HCT116 (cell line): ENCODE data around the gene PIWIL4. TPM values are rescaled to one million over a fixed set of nuclear protein-coding genes. Genes with fewer than 3 reads are reported as not detected.

Experiments used
- ATAC-seq: fragments of 200-7000 bp; cut with Tn5 transposase; 2 replicates; pipeline ENCODE4 v1.9.1; 2020; ENCODE audit warnings: mild to moderate bottlenecking, moderate library complexity
- BruUV-seq: library from RNA; stranded (reverse); fragments of 400-500 nt; replicated peaks from 2 replicates; lab custom pipeline; 2021; lab: Mats Ljungman, UMichigan
- CTCF ChIA-PET: fragments of 300-600 bp; sonication (Branson Sonifier 250); formaldehyde crosslinking; loops from one replicate; lab custom pipeline; 2021; ENCODE audit warnings: antibody characterized with exemption; lab: Charles Lee
- POLR2A ChIA-PET: fragments of 300-600, 350-600 bp; sonication (Branson Sonifier 250); formaldehyde crosslinking; loops from one replicate; lab custom pipeline; 2021; ENCODE audit warnings: antibody characterized with exemption; lab: Charles Lee
- RAD21 ChIA-PET, 2 experiments: fragments of 300-600 bp; sonication (Branson Sonifier 250); formaldehyde crosslinking; loops; one replicate each; lab custom pipeline; 2023; ENCODE audit warnings: low total read pairs in 2 of 2; ENCODE audit not compliant: uncharacterized antibody in 2 of 2, unreplicated experiment in 2 of 2, low non-redundant PET in 1 of 2; lab: Charles Lee
- DNase-seq: peaks from one replicate; pipeline ENCODE4 v3.0.0-alpha.2; 2010; ENCODE audit warnings: low read depth, low spot score
- H2AFZ ChIP-seq: fragments of 200-600 bp; shearing (Covaris generic), sonication (generic); 2 replicates; pipeline ENCODE4 v1.6.1; 2017; ENCODE audit warnings: low read depth, mixed run types, mixed read lengths, antibody characterized with exemption, low read length; ENCODE audit not compliant: poor library complexity, severe bottlenecking
- H3K27ac ChIP-seq: 2 replicates; pipeline ENCODE4 v1.5.1; 2012; ENCODE audit warnings: low read depth, low read length
- H3K27me3 ChIP-seq: fragments of 200-600 bp; sonication (generic); 2 replicates; pipeline ENCODE4 v1.6.1; 2016; ENCODE audit warnings: mixed run types, low read length, mixed read lengths; ENCODE audit not compliant: insufficient read depth
- H3K36me3 ChIP-seq, 2 experiments: fragments of 200-500 bp in 1 of 2; fragments of 200-600 bp in 1 of 2; sonication (Bioruptor generic) in 1 of 2; sonication (generic) in 1 of 2; 2 replicates each; pipeline versions ENCODE4 v1.5.1 to v1.6.1; 2014 to 2016; ENCODE audit warnings: low read length in 2 of 2, inconsistent platforms in 1 of 2, mixed read lengths in 1 of 2, mixed run types in 1 of 2; ENCODE audit not compliant: insufficient read depth in 2 of 2, control insufficient read depth in 1 of 2
- H3K4me1 ChIP-seq, 2 experiments: fragments of 200-600 bp in 1 of 2; sonication (generic) in 1 of 2; 2 replicates each; pipeline versions ENCODE4 v1.5.1 to v1.6.1; 2012 to 2017; ENCODE audit warnings: low read length in 2 of 2, inconsistent platforms in 1 of 2, mild to moderate bottlenecking in 1 of 2, mixed read lengths in 1 of 2, mixed run types in 1 of 2, moderate library complexity in 1 of 2; ENCODE audit not compliant: insufficient read depth in 2 of 2, control insufficient read depth in 1 of 2
- H3K4me2 ChIP-seq: fragments of 200-600 bp; sonication (generic); 2 replicates; pipeline ENCODE4 v1.6.1; 2017; ENCODE audit warnings: mixed run types, low read length, mixed read lengths
- H3K4me3 ChIP-seq, 2 experiments: fragments of 200-600 bp in 1 of 2; sonication (generic) in 1 of 2; replicated peaks in 1 of 2; 2 replicates each; pipeline ENCODE4 v1.5.1; 2011 to 2016; ENCODE audit warnings: low read length in 2 of 2, control low read depth in 1 of 2, low read depth in 1 of 2, mild to moderate bottlenecking in 1 of 2, mixed read lengths in 1 of 2, mixed run types in 1 of 2
- H3K79me2 ChIP-seq: fragments of 200-600 bp; sonication (generic); 2 replicates; pipeline ENCODE4 v1.6.1; 2017; ENCODE audit warnings: mild to moderate bottlenecking, mixed run types, low read length, moderate library complexity, mixed read lengths; ENCODE audit not compliant: insufficient read depth
- H3K9ac ChIP-seq: fragments of 200-600 bp; sonication (generic); 2 replicates; pipeline ENCODE4 v1.6.1; 2016; ENCODE audit warnings: low read length, mixed read lengths
- H3K9me2 ChIP-seq: fragments of 200-600 bp; sonication (generic), shearing (Covaris generic); 2 replicates; pipeline ENCODE4 v1.6.1; 2017; ENCODE audit warnings: mixed run types, mild to moderate bottlenecking, moderate library complexity; ENCODE audit not compliant: insufficient read depth
- H3K9me3 ChIP-seq, 2 experiments: fragments of 200-500 bp in 1 of 2; fragments of 200-600 bp in 1 of 2; sonication (Bioruptor generic) in 1 of 2; sonication (generic) in 1 of 2; 2 replicates each; pipeline ENCODE4 v1.6.1; 2014 to 2017; ENCODE audit warnings: low read length in 2 of 2, mixed read lengths in 2 of 2, inconsistent platforms in 1 of 2, low read depth in 1 of 2, mild to moderate bottlenecking in 1 of 2, mixed run types in 1 of 2, moderate library complexity in 1 of 2; ENCODE audit not compliant: control insufficient read depth in 1 of 2, insufficient read depth in 1 of 2
- H4K20me1 ChIP-seq: fragments of 200-600 bp; sonication (generic), shearing (Covaris generic); 2 replicates; pipeline ENCODE4 v1.6.1; 2017; ENCODE audit warnings: mixed run types, mild to moderate bottlenecking, moderate library complexity; ENCODE audit not compliant: insufficient read depth
- CEBPB ChIP-seq: IDR thresholded peaks from 2 replicates; pipeline ENCODE4 v1.6.1; 2012; ENCODE audit warnings: low read depth
- CTCF ChIP-seq, 3 experiments: fragments of 200-600 bp in 1 of 3; sonication (generic) in 1 of 3; IDR thresholded peaks in 2 of 3; conservative IDR thresholded peaks in 1 of 3; 2 replicates each; pipeline ENCODE4 v1.5.1; 2012 to 2017; ENCODE audit warnings: low read depth in 2 of 3, low read length in 2 of 3, antibody characterized with exemption in 1 of 3, borderline replicate concordance in 1 of 3, control low read depth in 1 of 3, mild to moderate bottlenecking in 1 of 3, mixed read lengths in 1 of 3, mixed run types in 1 of 3, moderate library complexity in 1 of 3; ENCODE audit not compliant: insufficient read depth in 1 of 3
- POLR2A ChIP-seq: IDR thresholded peaks from 2 replicates; pipeline ENCODE4 v1.7.0; 2011; ENCODE audit warnings: borderline replicate concordance; ENCODE audit not compliant: insufficient read depth, insufficient read length; ENCODE audit errors: extremely low read depth
- SIN3A ChIP-seq: IDR thresholded peaks from 2 replicates; pipeline ENCODE4 v1.6.1; 2012; ENCODE audit warnings: low read depth
- TCF7L2 ChIP-seq: IDR thresholded peaks from 2 replicates; pipeline ENCODE4 v1.7.0; 2011; ENCODE audit warnings: borderline replicate concordance, inconsistent platforms; ENCODE audit not compliant: insufficient read depth, insufficient read length; ENCODE audit errors: extremely low read depth
- YY1 ChIP-seq: IDR thresholded peaks from 2 replicates; pipeline ENCODE4 v1.6.1; 2011; ENCODE audit warnings: low read length, low read depth, moderate library complexity, mild to moderate bottlenecking; ENCODE audit not compliant: insufficient replicate concordance; ENCODE audit errors: extremely low read depth
- ZFX ChIP-seq: fragments of 450-650 bp; IDR thresholded peaks from 2 replicates; pipeline ENCODE4 v1.6.1; 2017
- intact Hi-C: fragments of 100-400 bp; cut with micrococcal nuclease; formaldehyde crosslinking; loops from 2 replicates; pipeline ENCODE4 v1.10.0; 2022
- total RNA-seq: library from RNA; stranded (reverse); gene quantifications from one replicate; pipeline ENCODE4 v1.2.1, GENCODE V29; 2021; ENCODE audit not compliant: unreplicated experiment

The PIWIL4 gene
- total RNA-seq, 1 experiment from 2014 or later, result 0.34 TPM

GRCh38 chr11:94533696-94534630, 33.2 kb upstream of the PIWIL4 start:
- Histone ChIP-seq H3K36me3 (no peaks in the 10 kb centered on the region), H3K79me2 (no peaks in the 10 kb centered on the region), H3K9me3 (no peaks in the 10 kb centered on the region), H4K20me1 (no peaks in the 10 kb centered on the region), H3K4me1 (peaks cover 0 to 4% of the 10 kb centered on the region in 2 experiments; a peak in 1 of 4 replicates), H3K9ac (no peak overlapping the region), H3K4me3 (no peak overlapping the region)
- ChIA-PET POLR2A (no interaction called here), CTCF (no interaction called here)
- DNase-seq (no peak), ATAC-seq (no peak)
- intact Hi-C loops, result no loop called here
- TF ChIP-seq YY1 (no peak), SIN3A (no peak), POLR2A (no peak), CTCF (IDR thresholded peaks at IDR 0.05 in 2 of 3, conservative IDR thresholded peaks at IDR 0.05 in 1 of 3; ENCODE audit: borderline replicate concordance in 1 of 3, insufficient read depth in 1 of 3, low read depth in 2 of 3, low read length in 2 of 3) (no peak), ZFX (no peak), CEBPB (no peak), TCF7L2 (no peak)
- TF ChIP-seq, all 23 proteins: peak for 0
- Histone ChIP-seq H3K27ac (no peak overlapping the region), H3K27me3 (no peaks in the 10 kb centered on the region), H3K9me2 (no peaks in the 10 kb centered on the region), H3K4me2 (no peak overlapping the region), H2AFZ (no peak overlapping the region)
- RAD21 ChIA-PET, result no interaction called here
- BruUV-seq, result no TSS peak
